Stimulated activated CD4-positive, alpha-beta T cell treated with anti-CD3 and anti-CD28 coated beads, TNF-alpha, amount 100 ng/mL, for 1 hour (primary cell): ENCODE measurements around the gene RCOR3.
"Not testable (repeated sequence)": the region's sequence is repeated elsewhere in the genome, so short reads cannot be mapped to it uniquely, and the experiment has no call there.

Experiments used
- DNase-seq, 3 donors: peaks; one replicate each; pipeline ENCODE4 v3.0.0-alpha.2; 2020; ENCODE audit warnings: low read depth in 3 of 3, low spot score in 1 of 3

Gene RCOR3

GRCh38 chr1:211259638-211260126, 516 bp downstream of the RCOR3 start:
- peak in 1 of 3 donors; percentile 36 for DNase-seq

DNA sequence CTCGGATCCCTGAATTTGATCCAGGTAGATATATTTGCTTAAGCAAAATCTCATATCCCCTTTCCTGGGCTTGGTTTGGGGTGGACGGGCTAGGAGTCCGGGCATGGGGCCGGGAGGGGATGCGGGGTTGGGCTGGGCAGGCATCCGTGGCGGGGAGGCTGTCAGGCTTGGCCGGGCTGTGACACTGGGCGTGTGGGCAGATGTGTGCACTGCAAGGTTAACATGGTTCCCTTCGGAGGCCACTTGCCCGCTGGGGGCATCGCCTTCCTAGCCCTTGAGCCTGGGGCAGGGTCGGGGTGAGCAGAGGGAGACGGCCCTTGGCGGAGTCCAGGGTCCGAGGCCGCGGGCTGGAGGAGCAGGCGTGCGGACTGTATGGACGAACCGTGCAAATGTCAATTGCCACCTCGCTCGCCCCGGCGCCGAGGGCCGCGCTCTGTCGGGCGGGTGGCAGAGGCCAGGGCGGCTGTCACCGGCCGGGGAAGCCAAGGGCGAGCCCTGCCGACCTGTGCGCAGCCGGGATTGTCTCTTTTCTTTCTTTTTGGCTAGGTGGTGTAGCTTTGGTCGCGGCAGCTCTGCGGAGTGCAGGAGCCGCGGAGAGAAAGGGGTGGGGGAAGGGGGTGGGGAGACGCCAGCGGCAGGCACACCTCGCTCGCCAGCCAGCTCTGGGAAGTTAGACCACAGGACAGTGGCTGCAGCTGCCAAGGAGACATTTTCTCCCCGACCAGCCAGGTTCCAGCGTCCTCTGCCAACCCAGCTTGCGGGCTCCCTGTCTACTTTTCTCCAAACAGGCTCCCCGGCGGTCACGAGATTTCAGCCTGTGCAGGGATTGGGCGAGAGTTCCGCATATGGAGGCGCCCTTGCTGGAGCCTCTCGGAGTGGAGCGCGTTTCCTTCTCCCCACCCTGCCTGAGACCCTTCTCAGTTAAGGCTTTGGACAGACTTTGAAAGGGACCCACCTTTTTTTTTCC, 1.3 kb downstream of the RCOR3 start:
- peak in 2 of 3 donors; percentile 27 to 44 for DNase-seq

GRCh38 chr1:211261229-211261628, 2.1 kb downstream of the RCOR3 start:
- no peak for DNase-seq

DNA sequence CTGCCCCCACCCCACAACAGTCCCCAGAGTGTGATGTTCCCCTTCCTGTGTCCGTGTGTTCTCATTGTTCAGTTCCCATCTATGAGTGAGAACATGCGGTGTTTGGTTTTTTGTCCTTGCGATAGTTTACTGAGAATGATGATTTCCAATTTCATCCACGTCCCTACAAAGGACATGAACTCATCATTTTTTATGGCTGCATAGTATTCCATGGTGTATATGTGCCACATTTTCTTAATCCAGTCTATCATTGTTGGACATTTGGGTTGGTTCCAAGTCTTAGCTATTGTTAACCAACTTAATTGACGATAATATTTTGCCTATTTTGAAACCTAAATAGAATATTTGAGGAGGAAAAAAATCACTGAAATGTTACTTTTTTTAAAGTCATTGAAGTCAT, 3.9 kb downstream of the RCOR3 start:
- DNase-seq: not testable (repeated sequence)

- no peak for DNase-seq
Observed at GRCh38 chr1:211267204-211267857, 8.2 kb downstream of the RCOR3 start.

DNA sequence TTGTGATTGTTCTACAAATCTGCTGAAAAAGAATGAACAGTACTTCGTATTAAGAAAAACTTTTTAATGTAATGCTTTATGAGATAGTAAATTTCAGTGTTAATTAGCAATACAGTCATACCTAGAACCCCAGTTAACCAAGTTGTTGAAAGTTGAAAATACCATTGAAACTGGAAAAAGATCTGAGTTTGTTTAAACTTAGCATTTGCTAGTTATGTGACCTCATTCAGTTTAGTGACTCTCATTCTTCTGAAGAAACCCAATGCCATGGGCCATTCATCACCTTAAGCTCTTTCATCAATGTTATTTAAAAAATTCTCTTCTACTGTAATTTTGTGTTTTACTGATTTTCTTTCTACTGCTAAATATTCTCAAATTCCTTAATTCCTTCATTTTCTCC, 20.2 kb downstream of the RCOR3 start:
- DNase-seq: no peak

- DNase-seq: no peak
Observed at GRCh38 chr1:211280910-211281309, 21.7 kb downstream of the RCOR3 start.

GRCh38 chr1:211281320-211282022, 22.3 kb downstream of the RCOR3 start:
- no peak for DNase-seq

- DNase-seq: no peak
Observed at GRCh38 chr1:211282023-211282373, 22.8 kb downstream of the RCOR3 start.

DNA sequence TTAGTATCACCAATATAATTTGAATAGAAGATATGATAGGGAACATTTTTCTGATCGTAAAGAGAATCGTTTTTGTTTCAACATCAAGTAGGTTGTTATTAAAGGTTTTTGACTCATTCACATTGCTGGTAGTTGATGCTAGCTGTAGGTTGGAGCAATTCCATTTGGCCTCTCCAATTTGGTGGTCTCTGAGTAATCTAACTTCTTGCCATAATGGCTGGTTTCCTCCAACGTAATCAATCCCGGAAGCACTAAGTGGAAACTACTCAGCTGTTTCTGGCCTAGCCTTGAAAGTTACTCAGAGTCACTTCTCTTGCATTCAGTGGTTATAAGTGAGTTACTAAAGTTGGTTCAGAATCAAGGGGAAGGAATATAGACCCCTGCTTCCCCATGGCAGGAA, 26.0 kb downstream of the RCOR3 start:
- no peak for DNase-seq

DNA sequence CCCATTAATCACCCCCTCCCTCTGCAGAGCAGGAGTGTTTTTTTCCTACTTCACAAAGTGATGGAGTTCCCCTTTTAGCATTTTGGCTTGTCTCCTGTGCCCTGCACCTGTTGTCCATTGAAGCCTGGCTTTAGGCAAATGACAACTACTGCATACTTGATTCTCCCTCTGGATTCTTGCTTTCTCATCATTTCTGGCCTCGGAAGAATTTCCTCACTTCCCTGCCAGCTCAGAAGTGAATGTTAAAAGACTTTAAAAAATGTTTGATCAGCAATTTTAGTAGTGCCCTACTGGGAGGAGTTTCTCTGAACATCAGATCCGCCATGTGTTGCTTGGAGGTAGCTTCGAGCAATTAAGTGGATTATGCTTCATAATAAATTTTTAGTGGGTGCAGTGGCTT, 28.1 kb downstream of the RCOR3 start:
- no peak for DNase-seq

DNA sequence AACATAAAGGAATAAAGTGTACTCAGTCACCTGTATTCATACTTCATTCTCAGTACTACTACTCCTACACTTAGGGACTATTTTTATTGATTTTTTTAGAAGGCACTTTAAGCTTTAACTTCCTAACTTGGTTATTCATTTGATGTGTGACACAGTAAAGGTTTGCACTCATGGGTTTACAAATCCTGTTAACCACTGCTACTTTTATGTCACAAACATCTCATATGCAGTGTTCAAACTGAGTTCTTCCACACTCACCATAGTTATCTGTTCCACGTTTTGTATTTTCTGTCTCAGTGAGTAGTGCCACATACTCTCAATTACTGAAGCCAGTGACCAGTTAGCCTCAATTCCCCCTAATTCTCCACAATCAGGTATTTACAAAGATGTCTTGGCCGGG, 33.2 kb downstream of the RCOR3 start:
- no peak for DNase-seq

GRCh38 chr1:211296396-211296795, 37.2 kb downstream of the RCOR3 start:
- no peak for DNase-seq

DNA sequence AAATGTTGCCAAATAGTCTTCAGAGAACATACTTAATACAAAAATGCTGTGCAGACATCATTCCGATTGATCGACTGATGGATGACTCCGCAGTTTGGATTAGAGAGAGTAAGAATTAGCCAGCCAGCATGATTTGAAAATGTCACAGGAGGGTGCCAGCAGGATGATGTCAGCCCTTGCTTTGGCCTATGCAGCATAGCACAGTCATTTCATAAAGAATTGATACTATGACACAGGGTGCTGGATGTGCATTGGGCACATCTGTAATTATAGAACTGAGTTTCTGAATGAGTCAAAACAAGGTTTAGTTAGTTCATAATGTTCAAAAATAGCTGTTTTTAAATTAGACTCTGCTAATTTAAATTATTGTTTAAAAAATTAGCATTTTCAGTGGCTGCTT, 45.9 kb downstream of the RCOR3 start:
- DNase-seq: no peak

DNA sequence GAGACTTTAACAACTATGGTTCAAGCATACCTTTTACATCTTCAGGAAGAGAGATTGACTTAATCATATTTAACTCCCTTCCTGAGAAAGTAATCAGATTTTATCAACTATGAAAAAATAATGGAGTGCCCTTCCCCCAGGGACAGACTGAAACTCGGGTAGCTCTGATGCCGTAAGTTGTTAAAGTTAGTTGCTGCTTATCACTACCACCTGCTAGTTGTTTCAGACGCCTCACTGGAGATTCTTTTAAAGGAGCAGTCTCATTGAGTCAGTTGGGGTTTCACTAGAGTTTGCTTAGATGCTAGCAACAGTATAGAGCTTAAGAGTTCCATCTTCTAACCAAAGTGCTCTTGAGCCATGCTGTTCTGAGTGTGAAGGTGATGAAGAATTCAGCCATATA, 50.5 kb downstream of the RCOR3 start:
- no peak for DNase-seq

DNA sequence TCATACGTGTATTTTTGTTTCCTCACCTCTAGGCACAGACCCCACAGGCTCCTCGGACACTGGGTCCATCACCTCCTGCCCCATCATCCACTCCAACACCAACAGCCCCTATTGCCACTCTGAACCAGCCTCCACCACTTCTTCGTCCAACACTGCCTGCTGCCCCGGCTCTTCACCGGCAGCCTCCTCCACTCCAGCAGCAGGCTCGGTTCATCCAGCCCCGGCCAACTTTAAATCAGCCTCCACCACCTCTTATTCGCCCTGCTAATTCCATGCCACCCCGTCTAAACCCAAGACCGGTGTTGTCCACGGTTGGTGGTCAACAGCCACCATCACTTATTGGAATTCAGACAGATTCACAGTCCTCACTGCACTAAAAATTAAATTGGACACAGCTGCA, 54.2 kb downstream of the RCOR3 start:
- DNase-seq: no peak

GRCh38 chr1:211318576-211319280, 59.6 kb downstream of the RCOR3 start:
- no peak for DNase-seq

GRCh38 chr1:211319892-211320291, 60.7 kb downstream of the RCOR3 start:
- DNase-seq: no peak

DNA sequence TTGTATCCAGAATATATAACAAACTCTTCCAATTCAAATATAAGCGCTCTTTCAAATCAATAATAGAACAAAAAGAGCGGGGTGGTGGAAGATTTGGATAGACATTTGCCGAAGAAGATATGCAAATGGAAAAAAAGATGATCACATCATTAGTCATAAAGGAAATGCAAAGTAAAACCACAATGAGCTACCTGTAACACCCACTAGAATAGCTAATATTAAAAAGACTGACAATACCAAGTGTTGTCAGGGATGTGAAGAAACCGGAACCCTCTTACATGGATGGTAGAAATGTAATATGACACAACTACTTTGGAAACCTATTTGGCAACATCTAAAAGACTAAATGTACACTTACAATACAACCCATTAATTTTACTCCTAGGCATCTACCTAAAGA, 61.8 kb downstream of the RCOR3 start:
- no peak for DNase-seq

DNA sequence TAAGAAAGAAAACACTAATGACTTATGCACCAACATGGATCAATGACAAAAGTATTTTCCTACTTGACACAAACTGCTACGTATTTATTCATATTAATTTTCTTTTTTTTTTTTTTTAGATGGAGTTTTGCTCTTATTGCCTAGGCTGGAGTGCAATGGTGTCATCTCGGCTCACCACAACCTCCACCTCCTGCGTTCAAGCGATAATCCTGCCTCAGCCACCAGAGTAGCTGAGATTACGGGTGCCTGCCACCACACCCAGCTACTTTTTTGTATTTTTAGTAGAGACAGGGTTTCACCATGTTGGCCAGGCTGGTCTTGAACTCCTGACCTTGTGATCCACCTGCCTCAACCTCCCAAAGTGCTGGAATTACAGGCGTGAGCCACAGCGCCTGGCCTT, 62.5 kb downstream of the RCOR3 start:
- DNase-seq: not testable (repeated sequence)
